GM12892 (cell line): ENCODE measurements around the gene KCNMB1.

Experiments used
- POLR2A ChIP-seq: IDR thresholded peaks from 2 replicates; pipeline ENCODE4 v1.6.1; 2011; ENCODE audit warnings: low read depth, low read length, control low read depth
- TAF1 ChIP-seq: IDR thresholded peaks from 2 replicates; pipeline ENCODE4 v1.6.1; 2011; ENCODE audit warnings: low read depth, mild to moderate bottlenecking, control low read depth, low read length, borderline replicate concordance

DNA sequence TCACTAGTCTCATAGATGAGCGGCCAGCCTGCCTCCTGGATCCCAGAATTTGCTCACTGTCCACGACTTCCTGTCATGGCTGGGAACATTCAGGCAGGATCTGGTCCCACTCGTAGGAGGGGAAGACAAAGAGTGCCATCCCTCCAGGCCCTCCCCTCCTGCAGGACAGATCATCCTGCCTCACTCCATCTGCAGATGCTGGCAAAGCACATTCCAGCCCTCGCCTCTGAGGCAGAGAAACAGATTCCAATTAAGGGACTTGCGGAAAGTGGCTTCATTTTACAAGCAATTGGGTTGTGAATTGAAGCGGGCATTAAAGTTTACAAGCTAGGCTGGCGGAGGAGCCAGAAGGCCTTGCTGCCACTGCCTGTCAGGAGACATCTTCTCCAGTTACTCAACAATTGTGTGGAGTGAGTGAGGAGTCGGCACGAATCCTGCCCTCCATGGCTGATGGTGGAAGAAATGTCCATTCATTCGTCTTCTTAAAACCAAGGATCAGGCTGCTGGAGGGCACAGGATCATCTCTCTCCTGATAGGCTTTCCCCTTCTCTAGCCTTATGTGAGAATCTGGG is 41.8 kb upstream of the KCNMB1 start:
- TF ChIP-seq POLR2A (no peak), TAF1 (no peak)
